Measurements from ENCODE around the gene TMEM184A. TPM values are rescaled to one million over a fixed set of nuclear protein-coding genes. Genes with fewer than 3 reads are reported as not detected.

Gene TMEM184A
- 0.27 and 0.29 TPM in 2 replicates for total RNA-seq
- long read RNA-seq, result 0 reads

DNA sequence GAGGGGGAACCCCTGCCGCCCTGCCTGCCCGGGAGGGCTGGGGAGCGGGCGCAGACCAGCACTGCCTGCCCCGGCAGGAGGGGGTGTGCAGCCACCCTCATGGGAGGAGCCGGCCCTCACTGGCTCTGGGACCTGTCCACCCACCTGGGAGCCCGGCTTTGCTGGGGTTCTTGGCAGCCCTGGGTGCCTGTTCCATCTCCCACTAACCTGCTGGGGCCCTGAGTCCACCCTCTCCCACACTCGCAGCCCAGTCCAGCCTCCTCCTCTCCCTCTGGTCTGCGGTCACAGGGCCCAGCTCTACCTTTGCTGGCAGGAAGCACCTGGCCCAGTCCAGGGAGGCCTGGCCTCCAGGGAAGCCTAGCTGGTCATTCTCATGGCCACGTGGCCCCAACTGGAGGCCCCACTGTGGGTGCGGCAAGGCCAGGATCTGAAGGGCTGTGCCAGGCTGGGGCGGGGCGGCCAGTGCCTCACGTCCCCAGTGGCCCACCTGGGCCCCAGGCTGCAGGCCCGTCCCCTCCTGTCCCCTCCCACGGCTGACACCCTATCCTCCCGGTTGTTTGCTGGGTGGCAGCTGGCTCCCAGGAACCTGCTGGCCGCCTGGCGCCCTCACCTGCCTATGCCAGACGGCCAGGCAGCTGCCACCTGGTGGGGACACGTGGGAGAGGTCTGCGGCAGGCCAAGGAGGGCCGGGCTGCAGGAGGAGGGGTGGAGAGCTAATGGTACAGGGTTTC lies at the start of gene TMEM184A:
Gene TMEM184A (minus strand): TSS at position 393 of the 731 bp plus-strand sequence. CDS start 721 bp downstream, outside the sequence.
- Mint-ChIP-seq H3K36me3 (ENCODE audit: unreplicated experiment) (no peaks in the 10 kb centered on the region), H3K9me3 (ENCODE audit: unreplicated experiment) (no peaks in the 10 kb centered on the region), H3K4me3 (ENCODE audit: unreplicated experiment) (no peak within 1 kb of the TSS), H3K27me3 (ENCODE audit: unreplicated experiment) (no peaks in the 10 kb centered on the region), H3K4me1 (ENCODE audit: unreplicated experiment) (peaks cover 15% of the 10 kb centered on the region), H3K27ac (ENCODE audit: unreplicated experiment) (peak within 1 kb of the TSS; percentile 47)
- no peak for DNase-seq (ENCODE audit: extremely low spot score, unreplicated experiment)
- TF ChIP-seq, protein P1, sequence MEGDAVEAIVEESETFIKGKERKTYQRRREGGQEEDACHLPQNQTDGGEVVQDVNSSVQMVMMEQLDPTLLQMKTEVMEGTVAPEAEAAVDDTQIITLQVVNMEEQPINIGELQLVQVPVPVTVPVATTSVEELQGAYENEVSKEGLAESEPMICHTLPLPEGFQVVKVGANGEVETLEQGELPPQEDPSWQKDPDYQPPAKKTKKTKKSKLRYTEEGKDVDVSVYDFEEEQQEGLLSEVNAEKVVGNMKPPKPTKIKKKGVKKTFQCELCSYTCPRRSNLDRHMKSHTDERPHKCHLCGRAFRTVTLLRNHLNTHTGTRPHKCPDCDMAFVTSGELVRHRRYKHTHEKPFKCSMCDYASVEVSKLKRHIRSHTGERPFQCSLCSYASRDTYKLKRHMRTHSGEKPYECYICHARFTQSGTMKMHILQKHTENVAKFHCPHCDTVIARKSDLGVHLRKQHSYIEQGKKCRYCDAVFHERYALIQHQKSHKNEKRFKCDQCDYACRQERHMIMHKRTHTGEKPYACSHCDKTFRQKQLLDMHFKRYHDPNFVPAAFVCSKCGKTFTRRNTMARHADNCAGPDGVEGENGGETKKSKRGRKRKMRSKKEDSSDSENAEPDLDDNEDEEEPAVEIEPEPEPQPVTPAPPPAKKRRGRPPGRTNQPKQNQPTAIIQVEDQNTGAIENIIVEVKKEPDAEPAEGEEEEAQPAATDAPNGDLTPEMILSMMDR (IDR thresholded peaks at IDR 0.05), result peak; percentile 43

DNA sequence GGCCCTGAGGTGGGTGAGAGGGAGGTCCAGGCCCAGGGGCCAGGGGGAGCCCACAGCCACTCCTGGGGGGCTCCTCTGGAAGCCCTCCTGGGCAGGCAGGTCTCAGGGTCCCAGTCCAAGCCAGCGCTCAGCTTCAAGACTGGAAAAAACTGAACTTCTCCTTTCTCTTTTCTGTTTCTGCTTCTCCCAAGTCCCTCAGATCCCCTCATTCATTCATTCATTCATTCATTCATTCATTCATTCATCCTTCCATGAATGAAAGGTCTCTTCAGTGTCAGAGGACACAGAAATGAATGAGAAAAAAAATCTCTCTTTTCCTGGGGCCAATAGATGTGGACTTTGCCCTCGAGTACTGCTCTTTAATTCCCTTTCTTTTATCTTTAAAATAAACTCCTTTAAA lies 48.4 kb upstream of the TMEM184A start:
- no peak overlapping the region for H3K27ac Mint-ChIP-seq (ENCODE audit: unreplicated experiment)
- peaks cover 38% of the 10 kb centered on the region for H3K27me3 Mint-ChIP-seq (ENCODE audit: unreplicated experiment)
- no peaks in the 10 kb centered on the region for H3K9me3 Mint-ChIP-seq (ENCODE audit: unreplicated experiment)
- TF ChIP-seq, protein P1 (IDR thresholded peaks at IDR 0.05), result no peak
- DNase-seq (ENCODE audit: extremely low spot score, unreplicated experiment), result no peak
- H3K4me3 Mint-ChIP-seq (ENCODE audit: unreplicated experiment), result no peak overlapping the region
- H3K4me1 Mint-ChIP-seq (ENCODE audit: unreplicated experiment), result no peaks in the 10 kb centered on the region
- H3K36me3 Mint-ChIP-seq (ENCODE audit: unreplicated experiment), result no peaks in the 10 kb centered on the region

DNA sequence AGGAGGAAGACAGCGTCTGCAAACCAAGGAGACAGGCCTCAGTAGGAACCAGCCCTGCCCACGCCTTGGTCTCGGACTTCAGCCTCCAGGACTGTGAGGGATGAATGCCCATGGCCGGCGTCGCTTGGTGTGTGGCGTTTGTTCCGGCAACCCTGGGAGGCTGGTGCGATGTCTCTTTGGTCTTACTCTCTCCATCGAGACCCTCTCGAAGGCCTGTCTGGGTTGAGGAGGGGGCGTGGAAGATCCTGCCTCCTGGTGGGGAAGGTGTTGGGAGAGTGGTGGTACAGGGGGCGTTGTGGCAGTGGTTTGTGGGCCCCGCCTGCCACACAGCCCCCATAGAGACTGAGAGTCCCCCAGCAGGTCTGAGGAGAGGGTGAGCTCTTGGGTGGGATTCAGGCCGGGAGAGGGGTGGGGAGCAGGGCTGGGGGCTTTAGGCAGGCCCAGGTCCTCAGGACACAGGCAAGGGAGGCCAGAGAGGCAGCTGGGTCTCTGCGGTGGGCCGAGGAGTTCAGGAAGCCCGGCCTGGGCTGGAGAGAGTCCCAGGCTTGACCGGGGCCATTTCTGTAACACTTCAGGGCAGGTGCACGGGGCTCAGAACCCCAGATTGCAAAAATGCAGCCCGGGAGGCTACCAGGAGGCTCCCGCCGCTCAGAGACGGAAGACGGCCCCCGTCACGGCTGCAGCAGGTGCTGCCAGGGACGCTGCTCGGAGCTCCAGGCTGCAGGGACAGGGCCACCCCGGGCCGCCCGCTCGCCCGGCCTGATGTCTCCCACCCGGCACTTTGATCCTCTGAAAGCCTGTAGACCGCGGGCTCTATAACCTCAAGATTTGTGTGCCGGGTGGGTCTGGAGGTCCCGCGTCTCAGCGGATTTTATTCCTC lies 47.6 kb upstream of the TMEM184A start:
- Mint-ChIP-seq H3K4me1 (ENCODE audit: unreplicated experiment) (no peaks in the 10 kb centered on the region), H3K27ac (ENCODE audit: unreplicated experiment) (no peak overlapping the region), H3K27me3 (ENCODE audit: unreplicated experiment) (peaks cover 38% of the 10 kb centered on the region), H3K36me3 (ENCODE audit: unreplicated experiment) (no peaks in the 10 kb centered on the region), H3K4me3 (ENCODE audit: unreplicated experiment) (no peak overlapping the region), H3K9me3 (ENCODE audit: unreplicated experiment) (no peaks in the 10 kb centered on the region)
- no peak for DNase-seq (ENCODE audit: extremely low spot score, unreplicated experiment)
- TF ChIP-seq, protein P1 (IDR thresholded peaks at IDR 0.05), result no peak

DNA sequence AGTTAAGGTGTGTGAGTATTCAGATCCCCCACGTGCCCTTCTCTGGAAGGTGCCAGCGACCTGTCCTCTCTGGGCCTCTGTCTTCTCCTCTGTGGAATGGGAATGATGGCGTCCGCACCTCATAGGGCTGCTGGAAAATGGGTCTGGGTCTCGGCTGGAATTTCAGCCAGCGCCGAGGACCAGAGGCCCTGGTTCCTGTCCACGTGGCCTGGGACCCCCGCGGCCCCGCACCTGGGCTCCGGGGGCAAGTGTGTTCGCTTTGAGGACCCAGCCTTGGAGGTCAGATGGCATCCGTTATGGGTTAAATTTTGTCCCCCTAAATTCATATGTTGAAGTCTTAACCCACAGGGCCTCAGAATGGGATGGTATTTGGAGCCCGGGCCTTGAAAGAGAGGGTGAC lies 46.4 kb upstream of the TMEM184A start:
- TF ChIP-seq, protein P1 (IDR thresholded peaks at IDR 0.05), result no peak
- Mint-ChIP-seq H3K4me1 (ENCODE audit: unreplicated experiment) (no peaks in the 10 kb centered on the region), H3K9me3 (ENCODE audit: unreplicated experiment) (no peaks in the 10 kb centered on the region), H3K27me3 (ENCODE audit: unreplicated experiment) (peaks cover 42% of the 10 kb centered on the region), H3K36me3 (ENCODE audit: unreplicated experiment) (no peaks in the 10 kb centered on the region), H3K4me3 (ENCODE audit: unreplicated experiment) (no peak overlapping the region), H3K27ac (ENCODE audit: unreplicated experiment) (no peak overlapping the region)
- no peak for DNase-seq (ENCODE audit: extremely low spot score, unreplicated experiment)

DNA sequence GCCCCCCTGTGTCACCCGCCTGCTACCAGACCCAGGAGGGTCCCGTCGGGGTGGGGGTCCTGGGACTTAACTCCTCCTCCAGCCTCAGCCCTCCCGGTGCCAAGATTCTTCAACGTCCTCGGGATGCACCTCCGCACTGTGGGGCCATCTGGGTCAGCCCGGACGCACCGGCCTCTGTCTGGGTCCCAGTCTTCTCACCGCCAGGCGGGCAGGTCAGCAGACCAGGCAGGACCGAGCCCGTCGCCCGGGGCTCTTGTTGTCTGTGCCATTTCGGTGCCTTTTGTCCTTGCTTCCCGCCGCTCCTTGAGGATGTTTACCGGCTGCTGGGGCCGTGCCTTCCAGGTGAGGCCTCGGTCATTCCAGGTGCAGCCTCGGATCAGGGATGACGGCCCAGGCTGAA lies 46.0 kb upstream of the TMEM184A start:
- Mint-ChIP-seq H3K4me3 (ENCODE audit: unreplicated experiment) (no peak overlapping the region), H3K36me3 (ENCODE audit: unreplicated experiment) (no peaks in the 10 kb centered on the region), H3K27me3 (ENCODE audit: unreplicated experiment) (peaks cover 42% of the 10 kb centered on the region), H3K4me1 (ENCODE audit: unreplicated experiment) (no peaks in the 10 kb centered on the region), H3K9me3 (ENCODE audit: unreplicated experiment) (no peaks in the 10 kb centered on the region), H3K27ac (ENCODE audit: unreplicated experiment) (no peak overlapping the region)
- DNase-seq (ENCODE audit: extremely low spot score, unreplicated experiment), result no peak
- TF ChIP-seq, protein P1 (IDR thresholded peaks at IDR 0.05), result no peak

Data from osteocyte (in vitro differentiated cells).